PFSK-1 (cell line): ENCODE results near the gene FGF11.

Experiments
- FOXP2 ChIP-seq: optimal IDR thresholded peaks from 2 replicates; pipeline ENCODE3; 2011; ENCODE audit warnings: borderline replicate concordance, control low read depth, inconsistent platforms; ENCODE audit not compliant: insufficient read depth; ENCODE audit errors: extremely low read length, extremely low read depth
- POLR2AphosphoS5 ChIP-seq: IDR thresholded peaks from 2 replicates; pipeline ENCODE4 v1.6.1; 2012; ENCODE audit warnings: low read depth, mild to moderate bottlenecking, control low read depth, low read length, moderate library complexity
- SIN3A ChIP-seq: IDR thresholded peaks from 2 replicates; pipeline ENCODE4 v1.6.1; 2012; ENCODE audit warnings: mild to moderate bottlenecking, low read length, moderate library complexity, borderline replicate concordance; ENCODE audit not compliant: insufficient read depth
- TAF1 ChIP-seq: IDR thresholded peaks from 2 replicates; pipeline ENCODE4 v1.6.1; 2012; ENCODE audit warnings: low read length, control low read depth, borderline replicate concordance; ENCODE audit not compliant: insufficient read depth
- TF ChIP-seq, protein P1 (sequence below), 2 experiments: IDR thresholded peaks; 2 replicates each; pipeline versions ENCODE4 v1.6.1 to v1.8.0; 2011 to 2012; ENCODE audit warnings: low read depth in 2 of 2, low read length in 2 of 2, control low read depth in 1 of 2, inconsistent platforms in 1 of 2, mild to moderate bottlenecking in 1 of 2, moderate library complexity in 1 of 2; ENCODE audit not compliant: insufficient read depth in 1 of 2

The FGF11 gene

DNA sequence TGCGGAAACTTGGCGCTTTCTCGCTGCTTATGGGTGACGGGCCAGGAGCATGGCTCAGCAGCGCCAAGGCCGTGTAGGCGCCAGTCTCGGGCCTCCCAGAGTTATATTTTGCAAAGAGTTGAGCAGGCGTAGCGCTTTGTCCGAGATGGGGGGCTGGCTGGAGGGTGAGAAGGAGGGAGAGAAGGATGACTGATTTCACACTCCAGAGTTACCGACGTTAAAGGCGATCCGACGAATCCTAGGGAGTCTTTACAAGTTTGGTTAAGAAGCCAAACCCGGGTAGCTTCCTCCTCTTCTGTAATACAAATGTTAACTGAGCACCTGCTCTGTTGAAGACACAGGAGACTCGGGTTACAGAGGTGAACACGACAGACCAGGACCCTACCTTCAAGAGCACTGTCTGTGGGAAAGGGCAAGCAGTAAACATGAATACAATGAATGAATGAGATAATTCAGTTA lies 45.6 kb downstream of the FGF11 start:
- TF ChIP-seq TAF1 (no peak), SIN3A (no peak), FOXP2 (no peak), POLR2AphosphoS5 (no peak)
- TF ChIP-seq, protein P1, sequence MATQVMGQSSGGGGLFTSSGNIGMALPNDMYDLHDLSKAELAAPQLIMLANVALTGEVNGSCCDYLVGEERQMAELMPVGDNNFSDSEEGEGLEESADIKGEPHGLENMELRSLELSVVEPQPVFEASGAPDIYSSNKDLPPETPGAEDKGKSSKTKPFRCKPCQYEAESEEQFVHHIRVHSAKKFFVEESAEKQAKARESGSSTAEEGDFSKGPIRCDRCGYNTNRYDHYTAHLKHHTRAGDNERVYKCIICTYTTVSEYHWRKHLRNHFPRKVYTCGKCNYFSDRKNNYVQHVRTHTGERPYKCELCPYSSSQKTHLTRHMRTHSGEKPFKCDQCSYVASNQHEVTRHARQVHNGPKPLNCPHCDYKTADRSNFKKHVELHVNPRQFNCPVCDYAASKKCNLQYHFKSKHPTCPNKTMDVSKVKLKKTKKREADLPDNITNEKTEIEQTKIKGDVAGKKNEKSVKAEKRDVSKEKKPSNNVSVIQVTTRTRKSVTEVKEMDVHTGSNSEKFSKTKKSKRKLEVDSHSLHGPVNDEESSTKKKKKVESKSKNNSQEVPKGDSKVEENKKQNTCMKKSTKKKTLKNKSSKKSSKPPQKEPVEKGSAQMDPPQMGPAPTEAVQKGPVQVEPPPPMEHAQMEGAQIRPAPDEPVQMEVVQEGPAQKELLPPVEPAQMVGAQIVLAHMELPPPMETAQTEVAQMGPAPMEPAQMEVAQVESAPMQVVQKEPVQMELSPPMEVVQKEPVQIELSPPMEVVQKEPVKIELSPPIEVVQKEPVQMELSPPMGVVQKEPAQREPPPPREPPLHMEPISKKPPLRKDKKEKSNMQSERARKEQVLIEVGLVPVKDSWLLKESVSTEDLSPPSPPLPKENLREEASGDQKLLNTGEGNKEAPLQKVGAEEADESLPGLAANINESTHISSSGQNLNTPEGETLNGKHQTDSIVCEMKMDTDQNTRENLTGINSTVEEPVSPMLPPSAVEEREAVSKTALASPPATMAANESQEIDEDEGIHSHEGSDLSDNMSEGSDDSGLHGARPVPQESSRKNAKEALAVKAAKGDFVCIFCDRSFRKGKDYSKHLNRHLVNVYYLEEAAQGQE (IDR thresholded peaks at IDR 0.05; ENCODE audit: insufficient read depth in 1 of 2, low read depth in 2 of 2, low read length in 2 of 2): no peak; a peak in 1 of 4 replicates

DNA sequence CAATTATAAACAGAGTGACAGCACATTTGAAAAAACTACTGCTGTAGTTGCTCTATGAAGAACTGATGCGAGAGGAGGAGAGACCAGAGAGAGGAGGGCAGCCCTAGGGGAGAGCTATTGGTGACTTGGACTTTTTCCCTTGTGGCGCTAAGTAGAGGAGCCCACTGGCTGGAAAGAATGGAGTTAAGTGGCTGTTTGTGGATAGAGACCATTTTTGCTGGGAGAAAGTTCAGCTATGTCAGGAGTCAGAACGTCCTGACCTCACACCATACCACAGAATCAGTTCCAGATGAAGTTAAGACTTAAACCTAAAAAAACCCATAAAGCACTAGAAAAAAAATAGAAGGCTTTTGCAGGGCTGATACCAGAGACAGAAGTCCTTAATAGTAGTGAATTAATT lies 46.9 kb downstream of the FGF11 start:
- TF ChIP-seq, protein P1 (IDR thresholded peaks at IDR 0.05; ENCODE audit: insufficient read depth in 1 of 2, low read depth in 2 of 2, low read length in 2 of 2): no peak
- no peak for TF ChIP-seq FOXP2

DNA sequence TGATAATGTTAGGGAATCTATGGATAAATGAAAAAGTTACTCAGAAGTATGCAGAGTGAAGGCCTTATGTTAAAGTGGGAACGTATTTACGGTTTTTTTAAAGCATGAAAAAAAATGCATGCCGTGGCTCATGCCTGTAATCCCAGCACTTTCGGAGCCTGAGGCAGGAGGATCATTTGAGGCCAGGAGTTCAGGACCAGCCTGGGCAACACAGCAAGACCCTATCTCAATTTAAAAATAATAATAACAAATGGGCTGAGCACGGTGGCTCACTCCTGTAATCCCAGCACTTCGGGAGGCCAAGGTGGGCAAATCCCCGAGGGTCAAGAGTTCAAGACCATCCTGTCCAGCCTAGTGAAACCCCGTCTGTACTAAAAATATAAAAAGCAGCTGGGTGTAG lies 50.8 kb downstream of the FGF11 start:
- TF ChIP-seq FOXP2 (no peak), TAF1 (no peak), SIN3A (no peak), POLR2AphosphoS5 (no peak)
- TF ChIP-seq, protein P1 (IDR thresholded peaks at IDR 0.05; ENCODE audit: insufficient read depth in 1 of 2, low read depth in 2 of 2, low read length in 2 of 2): no peak

DNA sequence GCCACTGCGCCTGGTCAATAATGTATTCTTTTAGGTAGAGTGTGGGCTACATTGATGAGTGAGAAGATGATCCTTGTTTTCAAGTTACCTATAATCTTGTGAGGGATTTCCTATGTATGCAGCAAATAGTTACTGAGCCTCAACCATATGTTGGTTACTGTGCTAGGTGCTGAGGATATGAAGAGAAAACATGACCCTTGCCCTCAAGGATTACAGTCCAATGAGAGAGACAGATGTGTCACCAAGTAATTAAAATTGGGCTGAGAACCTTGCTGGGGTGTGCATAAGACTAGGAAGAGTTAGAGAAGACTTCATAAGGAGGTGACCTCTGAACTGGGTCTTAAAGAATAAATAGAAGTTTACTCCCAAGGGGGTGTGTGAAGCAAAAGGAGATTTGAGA lies 52.3 kb downstream of the FGF11 start:
- no peak for TF ChIP-seq TAF1
- TF ChIP-seq FOXP2: no peak
- TF ChIP-seq, protein P1 (IDR thresholded peaks at IDR 0.05; ENCODE audit: insufficient read depth in 1 of 2, low read depth in 2 of 2, low read length in 2 of 2): no peak
- no peak for TF ChIP-seq SIN3A
- TF ChIP-seq POLR2AphosphoS5: no peak

DNA sequence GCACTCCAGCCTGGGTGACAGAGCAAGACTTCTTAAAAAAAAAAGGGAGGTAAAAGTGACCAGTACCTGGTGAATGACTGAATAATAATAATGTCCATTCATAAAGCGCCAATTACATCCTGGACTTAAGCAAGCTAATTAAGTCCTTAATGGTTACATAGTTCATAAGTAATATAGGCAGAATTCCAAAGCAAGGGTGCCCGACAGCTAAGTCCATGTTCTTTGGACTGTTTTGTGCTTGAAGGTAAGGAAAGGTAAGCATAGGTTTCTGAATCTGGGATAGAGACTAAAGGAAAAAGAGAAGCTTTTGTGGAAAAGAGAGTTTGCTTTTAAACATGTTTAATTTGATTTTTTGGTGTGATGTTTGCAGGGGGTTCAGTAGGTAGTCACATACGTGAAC lies 54.6 kb downstream of the FGF11 start:
- TF ChIP-seq FOXP2 (no peak), TAF1 (no peak), POLR2AphosphoS5 (no peak), SIN3A (no peak)
- TF ChIP-seq, protein P1 (IDR thresholded peaks at IDR 0.05; ENCODE audit: insufficient read depth in 1 of 2, low read depth in 2 of 2, low read length in 2 of 2): no peak
